Activated CD4-positive, alpha-beta T cell treated with anti-CD3 and anti-CD28 coated beads for 1 hour (primary cell): ENCODE data around the gene RPL26.
"Not testable (repeated sequence)": the region's sequence is repeated elsewhere in the genome, so short reads cannot be mapped to it uniquely, and the experiment has no call there.

ENCODE experiments used
- DNase-seq: peaks from one replicate; pipeline ENCODE4 v3.0.0-alpha.2; 2020

RPL26 gene

DNA sequence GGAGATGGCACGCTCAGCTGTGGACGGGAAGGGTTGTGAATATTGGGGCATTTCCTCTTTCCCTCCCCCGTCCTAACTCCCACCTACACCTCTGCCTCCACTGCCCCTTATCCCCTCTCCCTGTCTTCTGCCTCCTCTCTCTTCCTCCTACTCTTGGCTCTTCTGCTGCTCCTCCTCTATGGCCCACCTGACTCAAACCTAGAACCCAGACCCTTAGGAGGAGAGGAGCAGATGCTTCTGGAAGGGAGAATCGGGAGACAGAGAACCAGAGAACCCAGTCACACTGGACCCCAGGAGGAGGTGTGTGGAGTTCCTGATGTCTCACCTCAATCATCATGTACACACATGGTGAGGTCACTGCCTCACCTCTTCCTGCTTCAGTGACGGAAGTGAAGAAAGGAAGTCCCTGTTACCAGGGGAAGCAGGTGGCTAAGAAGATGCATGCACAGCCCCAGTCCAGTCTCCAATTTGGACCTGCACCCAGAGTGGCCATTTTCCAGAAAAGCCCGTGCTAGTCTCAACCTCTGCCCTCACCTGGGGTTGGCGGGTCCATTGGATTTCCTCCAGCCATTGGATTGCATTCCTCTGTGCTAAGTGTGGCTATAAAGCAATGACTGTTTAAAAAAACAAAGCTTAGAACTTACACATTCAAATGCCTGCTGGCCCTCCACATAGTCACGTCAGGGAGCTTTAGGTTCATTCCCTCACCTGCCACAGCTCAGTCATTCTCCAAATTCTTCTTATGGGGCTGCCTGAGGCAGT, 10.7 kb upstream of the RPL26 start:
- DNase-seq, result no peak

DNA sequence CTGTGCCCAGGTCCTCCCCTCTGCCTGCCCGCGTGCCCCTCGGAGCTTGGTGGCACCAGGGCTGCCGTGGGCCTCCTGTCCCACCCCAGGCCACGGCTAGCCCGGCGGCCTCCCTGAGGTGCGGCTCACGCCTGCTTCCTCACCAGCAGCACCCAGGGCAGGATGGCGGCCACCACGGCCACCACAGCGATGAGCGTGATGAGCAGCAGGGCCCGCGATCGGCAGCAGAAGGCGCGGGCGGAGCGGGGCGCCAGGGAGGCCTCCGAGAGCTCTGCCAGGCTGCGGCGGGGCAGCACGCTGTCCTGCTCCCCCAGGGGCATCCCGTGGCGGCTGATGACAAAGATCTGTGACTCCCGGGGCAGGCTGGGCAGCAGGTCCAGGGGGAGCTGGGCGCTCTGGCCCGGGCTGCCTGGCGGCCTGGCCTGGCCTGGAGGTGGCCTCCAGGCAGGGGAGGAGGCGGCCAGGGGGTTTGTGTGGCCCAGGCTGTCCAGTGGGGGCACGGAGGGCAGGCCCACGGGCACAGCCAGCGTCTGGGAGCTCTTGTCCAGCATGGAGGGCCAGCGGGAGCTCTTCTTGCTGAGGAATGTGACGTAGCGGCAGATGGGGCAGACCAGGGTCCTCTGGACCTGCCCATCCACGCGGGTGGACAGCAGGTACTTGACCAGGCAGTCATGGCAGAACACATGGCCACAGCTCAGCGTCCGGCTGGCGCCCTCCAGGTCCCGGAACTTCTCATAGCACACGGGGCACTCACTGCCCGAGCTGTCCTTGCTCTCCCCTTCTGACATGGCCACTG, 9.9 kb upstream of the RPL26 start:
- DNase-seq, result no peak

DNA sequence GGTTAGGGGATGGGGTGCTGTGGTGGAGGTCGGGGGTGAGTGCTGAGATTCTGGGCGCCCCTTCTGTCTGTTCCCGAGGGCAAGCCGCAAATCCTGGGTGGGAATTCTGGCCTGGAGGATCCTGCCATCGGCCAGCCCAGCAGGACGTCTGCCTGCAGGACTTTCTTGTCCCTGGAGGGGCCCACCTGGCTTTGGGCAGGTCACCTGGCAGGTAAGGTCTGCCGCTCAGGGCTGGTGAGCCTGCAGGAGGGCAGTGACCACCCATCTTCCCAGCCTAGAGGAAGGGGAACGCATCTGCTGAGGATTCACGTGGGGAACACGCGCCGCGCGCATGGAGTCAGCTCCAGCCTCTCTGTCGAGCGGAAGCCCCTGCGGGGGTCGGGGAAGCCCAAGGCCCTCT, 9.3 kb upstream of the RPL26 start:
- DNase-seq, result no peak

DNA sequence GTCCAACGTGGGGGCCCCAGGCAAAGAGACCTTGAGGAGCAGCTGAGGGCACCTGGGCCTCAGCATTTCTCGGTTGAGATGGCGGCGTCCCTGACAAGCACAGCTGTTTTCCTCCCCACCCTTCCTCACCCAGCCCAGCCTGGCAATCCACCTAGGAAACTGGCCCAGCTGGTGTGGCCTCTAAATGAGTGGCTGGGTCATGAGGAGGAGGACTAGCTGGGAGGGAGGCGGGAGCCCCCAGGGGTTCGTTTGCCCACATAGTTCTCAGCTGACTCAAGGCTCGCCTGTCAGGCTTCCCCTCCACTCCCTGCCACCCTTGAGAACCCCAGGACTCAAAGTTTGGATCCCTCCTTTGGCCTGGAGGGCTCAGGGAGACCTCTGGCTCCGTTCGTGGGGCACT, 8.7 kb upstream of the RPL26 start:
- no peak for DNase-seq

DNA sequence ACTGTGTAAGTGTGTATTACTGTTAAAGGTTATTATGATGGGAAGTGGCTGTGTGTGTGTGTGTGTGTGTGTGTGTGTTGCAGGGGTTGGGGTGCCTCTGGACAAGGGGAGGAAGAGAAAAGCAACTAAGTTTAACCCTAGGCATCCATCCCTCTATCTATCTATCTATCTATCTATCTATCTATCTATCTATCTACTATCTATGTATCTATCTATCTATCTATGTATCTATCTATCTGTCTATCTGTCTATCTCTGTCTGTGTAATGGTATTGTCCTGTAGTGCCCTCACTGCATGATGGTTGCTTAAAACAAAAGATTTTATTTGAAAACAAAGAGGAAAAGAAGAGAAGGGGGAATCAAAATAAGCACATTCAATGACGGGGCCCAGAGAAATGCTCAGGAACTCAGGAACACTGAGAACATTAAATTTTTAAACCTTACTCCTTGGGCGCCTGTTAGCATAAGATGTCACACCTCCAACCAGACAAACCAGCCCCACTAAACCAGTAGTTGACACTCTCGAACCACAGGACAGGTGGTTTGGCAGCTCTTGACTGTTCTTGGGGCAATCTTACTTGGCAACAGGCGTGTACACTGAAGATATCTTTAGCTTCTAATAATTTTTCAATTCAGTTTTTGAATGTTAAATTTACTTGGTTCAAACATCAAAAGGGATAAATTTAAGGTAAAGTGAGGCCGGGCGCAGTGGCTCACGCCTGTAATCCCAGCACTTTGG, 5.1 kb upstream of the RPL26 start:
- DNase-seq, result no peak

DNA sequence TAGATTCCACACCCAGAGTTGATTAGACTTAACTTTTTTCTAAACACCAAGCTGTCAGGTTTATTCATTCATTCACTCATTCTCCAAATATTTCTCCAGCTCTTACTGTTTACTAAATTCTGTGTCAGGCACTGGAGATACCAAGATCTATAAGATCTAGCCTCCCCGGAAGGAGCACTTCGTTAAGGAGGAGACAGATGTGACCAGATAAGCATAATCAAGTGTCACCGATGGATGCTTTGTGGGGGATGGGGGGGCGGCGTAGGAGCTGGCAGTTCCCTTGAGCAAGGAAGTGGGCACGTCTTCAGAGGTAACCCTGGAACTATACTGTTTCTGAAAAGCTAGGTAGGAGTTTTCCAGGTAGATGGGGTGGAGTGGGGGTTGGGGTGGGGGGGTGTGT, 3.8 kb upstream of the RPL26 start:
- DNase-seq, result no peak

DNA sequence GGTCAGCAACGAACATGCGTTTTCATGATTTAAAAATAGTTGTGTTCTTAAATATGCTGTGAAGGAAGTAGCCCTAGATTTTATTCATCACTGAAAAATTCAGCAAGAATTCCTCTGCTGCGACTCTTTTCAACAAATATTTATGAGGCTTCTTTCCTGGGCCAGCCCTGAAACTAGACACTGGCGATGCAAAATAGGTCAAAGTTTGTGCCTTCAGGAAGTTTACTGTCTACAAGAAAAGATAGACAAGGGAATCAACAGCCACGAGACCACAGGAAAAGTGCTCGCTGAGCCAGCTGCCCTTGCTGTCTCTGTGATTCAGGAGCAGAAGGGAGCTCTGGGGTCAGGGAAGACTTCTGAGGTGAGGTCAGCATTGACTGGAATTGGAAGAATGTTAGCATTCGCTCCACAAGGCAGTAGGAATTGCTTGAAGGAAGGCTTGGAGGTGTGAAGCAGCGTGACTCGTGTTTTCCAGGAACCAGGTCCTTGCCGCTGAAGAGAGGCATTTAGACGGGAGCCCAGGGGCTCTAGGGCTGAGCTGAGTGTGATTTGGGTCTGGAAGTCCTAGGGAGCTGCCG, 1.9 kb upstream of the RPL26 start:
- no peak for DNase-seq

DNA sequence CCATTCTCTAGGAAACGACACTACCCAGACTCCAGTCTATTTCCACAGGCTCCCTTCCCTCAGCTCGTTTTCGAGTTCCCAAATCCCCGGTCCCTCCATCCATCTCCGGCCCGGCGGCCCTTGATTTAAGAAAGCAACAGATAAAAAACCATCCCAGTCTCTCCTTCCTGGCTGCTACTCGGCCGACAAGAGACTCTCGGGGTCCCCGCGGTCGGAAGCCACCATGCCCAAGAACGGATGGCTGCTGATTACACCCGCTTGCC, 182 bp downstream of the RPL26 start:
- DNase-seq, result no peak

DNA sequence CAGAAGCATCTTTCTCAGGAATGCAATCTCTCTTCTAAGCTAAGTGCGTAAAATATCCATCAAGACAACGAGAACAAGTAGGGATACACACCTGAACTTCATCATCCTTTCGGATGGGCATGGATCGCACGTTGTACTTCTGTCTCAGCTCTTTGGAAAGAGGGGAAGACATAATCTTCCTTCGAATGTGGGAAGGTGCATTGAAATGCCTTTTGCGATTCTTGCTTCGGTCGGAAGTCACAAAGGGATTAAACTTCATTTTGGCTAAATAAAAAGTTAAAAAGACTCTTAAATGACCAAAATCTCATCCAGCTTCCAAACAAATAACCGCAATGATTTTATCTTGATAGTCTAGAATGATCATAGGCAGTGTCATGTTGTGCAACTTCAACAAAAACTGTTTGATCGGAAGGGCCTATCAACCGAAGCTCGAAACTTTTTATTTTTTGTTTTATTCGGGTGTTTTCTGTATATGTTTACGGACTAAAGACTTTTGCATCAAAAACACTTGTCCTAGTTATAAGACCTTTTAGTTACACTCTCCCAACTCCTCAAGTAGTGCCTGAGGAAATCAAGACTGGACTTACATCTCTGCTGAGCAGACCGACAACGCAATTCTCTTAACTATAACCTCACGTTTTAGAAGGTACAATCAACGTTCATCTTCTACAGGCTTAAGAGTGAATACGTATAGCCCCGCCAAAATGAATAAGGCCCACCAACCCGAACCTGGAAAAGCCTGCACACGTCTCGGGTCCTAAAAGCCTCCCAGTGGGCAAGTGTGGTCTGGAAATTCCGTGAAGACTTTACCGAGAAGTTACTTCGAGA, 727 bp downstream of the RPL26 start:
- no peak for DNase-seq

DNA sequence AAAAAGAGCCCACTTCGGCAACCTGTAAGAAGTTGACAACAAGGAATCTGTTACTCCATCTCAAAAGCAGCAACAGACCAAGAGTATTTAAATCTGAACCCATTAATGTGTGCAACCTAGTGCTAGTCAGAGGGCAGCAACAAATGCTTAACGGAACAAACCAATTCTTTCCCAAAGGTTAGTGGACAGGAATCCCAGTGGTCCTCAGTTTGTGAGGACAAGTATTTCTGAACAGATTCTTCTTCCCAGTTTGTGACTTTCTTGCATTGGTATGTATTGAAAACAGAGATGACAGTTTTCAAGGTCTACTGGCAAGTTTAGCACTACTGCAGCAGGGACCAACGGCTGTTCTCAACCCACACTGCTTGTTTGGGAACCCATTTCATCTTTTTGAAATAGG, 2.9 kb downstream of the RPL26 start:
- DNase-seq, result no peak

DNA sequence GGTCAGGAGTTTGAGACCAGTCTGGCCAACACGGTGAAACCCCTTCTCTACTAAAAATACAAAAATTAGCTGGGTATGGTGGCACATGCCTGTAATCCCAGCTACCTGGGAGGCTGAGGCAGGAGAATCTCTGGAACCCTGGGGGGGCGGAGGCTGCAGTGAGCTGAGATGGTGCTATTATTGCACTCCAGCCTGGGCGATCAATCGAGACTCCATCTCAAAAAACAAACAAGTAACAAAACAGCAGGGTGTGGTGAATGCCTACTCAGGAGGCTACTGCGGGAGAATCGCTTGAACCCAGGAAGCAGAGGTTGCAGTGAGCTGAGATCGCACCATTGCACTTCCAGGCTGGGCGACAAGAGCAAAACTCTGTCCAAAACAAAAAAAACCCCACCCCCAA, 4.9 kb downstream of the RPL26 start:
- not testable (repeated sequence) for DNase-seq

DNA sequence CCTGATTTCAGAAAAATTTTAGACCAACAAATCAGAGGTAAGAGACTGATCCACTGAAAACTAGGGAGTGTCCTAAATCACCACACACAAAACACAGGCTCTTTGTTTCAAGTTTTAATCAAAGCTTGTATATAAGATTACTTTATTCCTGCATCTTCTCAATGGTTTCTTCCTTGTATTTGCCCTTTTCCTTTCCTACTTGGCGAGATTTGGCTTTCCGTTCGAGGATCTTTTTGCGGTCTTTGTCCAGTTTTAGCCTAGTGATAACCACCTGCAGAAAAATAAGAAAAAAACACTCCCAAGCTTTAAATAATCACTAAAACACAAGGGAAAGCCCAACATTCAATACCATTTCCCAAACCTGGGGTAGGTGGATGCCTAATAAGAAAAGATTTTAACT, 5.6 kb downstream of the RPL26 start:
- no peak for DNase-seq

DNA sequence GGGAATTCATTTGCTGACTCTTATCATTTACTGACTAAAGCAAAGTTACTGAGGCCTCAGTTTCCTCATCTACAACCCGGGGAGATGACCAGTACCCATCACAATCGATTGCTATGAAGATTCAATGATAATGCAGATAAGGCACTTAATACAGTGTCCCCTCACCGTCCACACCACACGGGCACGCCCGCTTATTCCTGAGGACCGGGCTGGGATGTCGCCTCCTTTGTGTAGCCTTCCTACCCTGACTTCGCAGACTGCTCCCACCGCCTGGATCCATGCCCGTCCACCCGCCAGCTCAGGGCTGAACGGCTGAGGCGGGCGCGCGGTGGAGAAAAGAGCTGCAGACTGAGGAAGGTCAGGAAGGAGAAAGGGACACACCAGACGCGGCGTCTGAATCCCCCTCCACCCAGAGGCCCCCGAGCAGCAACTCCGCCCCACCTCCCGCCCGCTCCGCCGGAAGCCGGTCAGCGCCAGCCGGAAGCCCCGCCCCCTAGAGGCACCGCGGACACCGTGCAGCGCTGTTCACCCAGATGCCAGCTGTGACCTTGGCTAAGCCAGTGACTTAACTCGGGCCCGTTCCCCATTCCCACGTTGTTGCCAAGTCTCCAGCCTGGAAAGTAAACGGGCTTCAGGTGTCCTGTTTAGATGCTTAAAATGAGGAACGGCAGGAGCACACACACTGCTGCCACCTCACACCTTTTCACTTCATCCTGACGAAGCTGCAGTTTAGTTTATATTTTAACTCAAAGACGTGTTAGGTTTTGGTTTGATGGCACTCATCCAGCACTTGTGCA, 6.5 kb downstream of the RPL26 start, which contains the start of gene KRABD2:
Gene KRABD2, minus strand, starts transcription at position 434 of the 797 bp plus-strand sequence.
- DNase-seq, result peak; percentile 78

DNA sequence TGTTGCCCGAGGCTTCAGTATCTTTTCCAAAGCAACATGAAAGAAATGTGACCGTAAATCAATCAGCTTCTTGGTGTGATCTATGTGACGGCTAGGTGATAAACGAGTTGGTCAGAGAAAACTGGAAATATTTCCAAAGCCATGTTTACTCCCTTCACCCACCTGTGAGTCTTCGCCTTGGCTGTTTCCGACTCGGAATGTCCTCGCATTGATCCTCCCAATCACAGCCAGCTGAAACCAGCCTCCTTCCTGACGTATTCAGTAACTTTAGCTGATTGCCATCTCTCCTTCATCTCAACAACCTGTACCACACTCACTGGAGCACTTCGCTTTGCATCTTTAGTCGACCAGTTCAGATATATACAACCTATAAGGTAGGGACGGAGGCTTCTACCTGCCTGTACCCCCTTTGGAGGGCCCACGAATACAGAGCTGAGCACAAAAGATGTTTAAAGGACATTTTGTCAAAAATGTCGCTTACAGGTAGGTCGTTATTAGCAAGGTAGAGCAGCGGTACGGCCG, 7.2 kb downstream of the RPL26 start:
- no peak for DNase-seq

DNA sequence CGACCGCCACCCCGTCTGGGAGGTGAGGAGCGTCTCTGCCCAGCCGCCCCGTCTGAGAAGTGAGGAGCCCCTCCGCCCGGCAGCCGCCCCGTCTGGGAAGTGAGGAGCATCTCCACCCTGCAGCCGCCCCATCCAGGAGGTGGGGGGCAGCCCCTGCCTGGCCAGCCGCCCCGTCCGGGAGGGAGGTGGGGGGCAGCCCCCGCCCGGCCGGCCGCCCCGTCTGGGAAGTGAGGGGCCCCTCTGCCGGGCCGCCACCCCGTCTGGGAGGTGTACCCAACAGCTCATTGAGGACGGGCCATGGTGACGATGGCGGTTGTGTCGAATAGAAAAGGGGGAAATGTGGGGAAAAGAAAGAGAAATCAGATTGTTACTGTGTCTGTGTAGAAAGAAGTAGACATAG, 9.1 kb downstream of the RPL26 start:
- not testable (repeated sequence) for DNase-seq

DNA sequence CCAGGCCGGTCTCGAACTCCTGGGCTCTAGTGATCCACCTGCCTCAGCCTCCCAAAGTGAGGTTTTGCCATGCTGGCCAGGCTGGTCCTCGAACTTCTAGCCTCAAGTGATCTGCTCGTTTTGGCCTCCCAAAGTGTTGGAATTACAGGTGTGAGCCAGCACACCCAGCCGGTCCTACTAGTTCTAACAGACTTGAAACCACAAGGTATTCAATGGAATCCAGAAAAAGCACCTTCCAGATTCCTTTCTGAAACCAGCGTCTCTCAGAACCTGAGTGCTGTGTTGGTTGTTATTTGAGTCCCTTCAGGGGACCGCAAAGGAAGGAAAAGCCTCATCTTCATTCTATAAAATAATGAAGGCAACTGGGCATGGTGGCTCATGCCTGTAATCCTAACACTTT, 10.6 kb downstream of the RPL26 start:
- no peak for DNase-seq

DNA sequence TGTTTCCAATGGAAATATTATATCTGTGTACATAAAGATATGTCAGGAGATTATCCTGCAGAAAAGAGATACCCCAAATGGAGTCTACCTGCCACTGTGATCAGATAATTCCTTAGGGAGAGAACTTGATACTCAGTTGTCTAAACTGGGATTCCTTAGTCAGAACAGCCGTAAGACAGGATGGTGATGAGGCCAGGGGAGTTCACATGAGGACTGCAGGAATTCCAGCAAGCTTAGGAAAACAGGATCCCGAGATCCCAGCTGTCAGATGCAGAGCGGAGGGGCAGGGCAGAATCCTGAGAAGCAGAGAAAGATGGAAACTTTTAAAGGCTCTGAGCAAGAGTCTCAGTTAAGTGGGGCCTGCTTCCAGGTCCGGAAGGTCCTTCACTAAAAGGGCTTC, 11.2 kb downstream of the RPL26 start:
- DNase-seq, result no peak

DNA sequence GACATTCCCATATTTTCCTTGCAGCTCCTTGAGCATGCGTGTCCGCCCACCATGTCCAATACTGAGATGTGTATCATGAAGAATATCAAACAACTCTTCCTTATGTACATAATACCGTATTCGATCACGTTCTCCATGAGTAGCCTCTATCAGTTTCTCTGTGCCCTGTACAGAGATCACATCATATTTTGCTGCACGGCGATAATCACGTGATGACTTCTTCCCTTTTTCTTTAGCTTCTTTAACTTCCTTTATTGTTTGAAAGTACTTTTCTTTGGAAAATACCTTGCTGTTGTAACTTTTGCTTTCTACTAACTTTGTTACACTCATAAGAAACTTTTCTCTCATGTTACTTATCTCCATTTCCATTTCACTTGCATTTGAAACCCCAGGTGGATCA, 13.0 kb downstream of the RPL26 start:
- DNase-seq, result no peak

DNA sequence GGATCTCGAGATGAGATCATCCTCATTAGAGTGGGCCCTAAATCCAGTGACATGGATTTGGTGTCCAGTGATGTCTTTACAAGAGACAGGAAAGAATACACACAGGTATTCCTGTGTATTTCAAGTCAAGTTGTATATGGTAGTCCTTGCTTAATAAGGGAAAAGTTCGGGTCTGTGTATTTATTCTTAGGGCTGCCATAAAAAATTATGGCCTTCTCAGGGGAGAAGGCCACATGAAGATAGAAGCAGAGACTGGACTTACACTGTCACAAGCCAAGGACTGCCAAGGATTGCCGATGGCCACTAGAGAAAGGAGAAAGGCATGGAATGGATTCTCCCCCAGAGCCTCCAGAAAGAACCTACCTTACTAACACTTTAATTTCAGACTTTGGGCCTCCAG, 14.8 kb downstream of the RPL26 start:
- DNase-seq, result no peak

DNA sequence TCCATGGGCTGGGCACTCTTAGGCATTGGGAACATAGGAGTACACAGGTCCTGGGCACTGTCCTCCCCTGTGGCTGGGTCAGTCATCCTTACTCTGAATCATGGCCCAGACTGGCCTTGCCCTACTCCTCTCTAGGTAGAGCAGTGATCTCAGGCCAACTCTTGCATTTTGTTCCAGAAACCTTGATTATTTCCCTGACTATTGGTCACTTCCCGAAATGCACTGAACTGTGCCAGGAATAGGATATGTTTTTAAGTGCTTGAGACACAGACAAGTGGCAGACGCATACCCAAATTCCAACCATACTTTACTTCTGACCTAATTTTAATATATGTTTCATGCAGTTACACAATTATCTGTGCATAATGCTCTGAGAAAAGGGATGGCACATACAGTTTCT, 16.8 kb downstream of the RPL26 start:
- no peak for DNase-seq

DNA sequence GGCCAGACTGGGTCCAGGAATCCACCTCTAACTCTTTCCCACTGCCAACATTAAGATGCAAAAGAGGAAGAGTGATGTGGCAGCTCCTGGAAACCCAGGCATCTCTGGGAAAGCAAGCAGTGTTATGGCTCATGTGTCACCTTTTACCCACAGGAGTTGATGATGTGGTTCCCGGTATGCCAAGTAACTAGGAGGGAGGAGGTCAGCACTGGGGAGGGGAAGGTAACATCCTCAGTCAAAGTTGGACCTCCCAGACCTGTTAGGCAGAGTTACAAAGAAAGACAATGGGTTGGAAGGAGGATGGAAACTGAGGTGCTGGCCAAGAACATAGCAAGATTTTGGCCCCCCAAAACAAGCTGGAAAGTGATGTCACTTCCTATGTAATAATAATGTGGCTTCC, 17.9 kb downstream of the RPL26 start:
- DNase-seq, result no peak
